Endometrium (tissue), 2 donors: ENCODE data around the gene NSD2.
"Not testable (repeated sequence)": the region's sequence is repeated elsewhere in the genome, so short reads cannot be mapped to it uniquely, and the experiment has no call there.

Source experiments
- FAIRE-seq: peaks from 2 replicates; lab custom pipeline; 2012; peaks lifted over from hg19 to GRCh38; lab: Jason Lieb, UNC
- donor health status: control.
- donor health status: control.

The NSD2 gene

GRCh38 chr4:1899149-1900086 is 28.2 kb downstream of the NSD2 start:
- FAIRE-seq, result no peak

- FAIRE-seq, result no peak
Measured at GRCh38 chr4:1900087-1900433, 28.9 kb downstream of the NSD2 start.

- FAIRE-seq, result no peak
Measured at GRCh38 chr4:1900624-1901023, 29.4 kb downstream of the NSD2 start.

GRCh38 chr4:1901127-1901526 is 29.9 kb downstream of the NSD2 start:
- FAIRE-seq, result no peak

GRCh38 chr4:1902243-1902642 is 31.1 kb downstream of the NSD2 start:
- no peak for FAIRE-seq

GRCh38 chr4:1903035-1903434 is 31.8 kb downstream of the NSD2 start:
- FAIRE-seq, result no peak

- FAIRE-seq, result no peak
Measured at GRCh38 chr4:1904042-1904441, 32.8 kb downstream of the NSD2 start.

- FAIRE-seq, result no peak
Measured at GRCh38 chr4:1907848-1908525, 36.8 kb downstream of the NSD2 start.

- FAIRE-seq, result not testable (repeated sequence)
Measured at GRCh38 chr4:1909696-1910095, 38.5 kb downstream of the NSD2 start.

- FAIRE-seq, result no peak
Measured at GRCh38 chr4:1910643-1911042, 39.5 kb downstream of the NSD2 start.

- not testable (repeated sequence) for FAIRE-seq
Measured at GRCh38 chr4:1911316-1911715, 40.1 kb downstream of the NSD2 start.

GRCh38 chr4:1922821-1923220 is 51.6 kb downstream of the NSD2 start:
- FAIRE-seq, result no peak

GRCh38 chr4:1927675-1928074 is 56.5 kb downstream of the NSD2 start:
- no peak for FAIRE-seq

- no peak for FAIRE-seq
Measured at GRCh38 chr4:1928356-1929239, 57.4 kb downstream of the NSD2 start.

- no peak for FAIRE-seq
Measured at GRCh38 chr4:1932736-1933135, 61.5 kb downstream of the NSD2 start.

GRCh38 chr4:1933700-1934099 is 62.5 kb downstream of the NSD2 start:
- FAIRE-seq, result no peak

- FAIRE-seq, result no peak
Measured at GRCh38 chr4:1937550-1937949, 66.4 kb downstream of the NSD2 start.

GRCh38 chr4:1938027-1938426 is 66.8 kb downstream of the NSD2 start:
- FAIRE-seq, result no peak

- no peak for FAIRE-seq
Measured at GRCh38 chr4:1939664-1940509, 68.7 kb downstream of the NSD2 start.

- FAIRE-seq, result no peak
Measured at GRCh38 chr4:1940566-1940965, 69.4 kb downstream of the NSD2 start.

- FAIRE-seq, result no peak
Measured at GRCh38 chr4:1943928-1944327, 72.7 kb downstream of the NSD2 start.
